Measurements from ENCODE around the gene OR5K2. TPM values are rescaled to one million over a fixed set of nuclear protein-coding genes. Genes with fewer than 3 reads are reported as not detected.

OR5K2 gene
- total RNA-seq, 1 donor from 2014 or later, result not detected

DNA sequence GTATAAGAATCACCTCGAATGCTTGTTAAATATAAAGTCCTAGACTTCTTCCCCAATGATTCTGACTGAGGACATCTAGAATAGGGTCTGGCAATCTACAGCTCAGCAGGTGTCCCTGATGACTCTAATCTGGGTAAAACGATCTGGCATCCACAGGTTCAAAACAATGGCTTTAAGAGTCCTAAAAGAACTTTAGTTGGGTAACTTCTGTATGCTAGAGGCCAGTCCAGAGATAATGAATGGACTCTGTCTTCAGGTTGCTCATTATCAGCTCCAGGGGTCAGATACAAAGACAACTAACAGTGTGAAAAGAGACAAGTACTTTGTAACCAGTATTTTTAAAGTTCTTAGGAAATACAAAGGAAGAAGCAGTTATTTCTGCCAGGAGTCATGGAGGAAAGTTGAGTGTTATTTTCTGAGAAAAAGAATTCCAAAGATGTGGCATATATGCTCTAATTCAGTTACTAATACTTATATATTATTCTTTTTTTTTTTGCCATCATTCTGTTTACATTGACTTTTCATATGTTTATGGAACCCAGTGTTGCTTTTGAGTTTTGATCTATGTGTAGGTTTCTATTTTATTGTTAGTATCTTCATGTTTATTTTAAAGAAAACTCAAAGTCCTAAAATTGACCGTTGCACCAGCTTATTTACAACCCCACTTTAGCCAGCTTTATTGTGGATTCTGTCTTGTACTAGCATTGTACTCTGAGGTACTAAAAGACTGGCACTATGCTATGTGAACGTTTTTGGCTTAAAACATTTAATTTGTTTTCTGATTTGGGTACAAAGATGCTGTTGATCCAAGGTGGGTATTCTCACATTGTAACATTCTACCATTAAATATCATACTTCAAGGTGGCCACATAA is 31.2 kb downstream of the OR5K2 start:
- TF ChIP-seq, protein P1, sequence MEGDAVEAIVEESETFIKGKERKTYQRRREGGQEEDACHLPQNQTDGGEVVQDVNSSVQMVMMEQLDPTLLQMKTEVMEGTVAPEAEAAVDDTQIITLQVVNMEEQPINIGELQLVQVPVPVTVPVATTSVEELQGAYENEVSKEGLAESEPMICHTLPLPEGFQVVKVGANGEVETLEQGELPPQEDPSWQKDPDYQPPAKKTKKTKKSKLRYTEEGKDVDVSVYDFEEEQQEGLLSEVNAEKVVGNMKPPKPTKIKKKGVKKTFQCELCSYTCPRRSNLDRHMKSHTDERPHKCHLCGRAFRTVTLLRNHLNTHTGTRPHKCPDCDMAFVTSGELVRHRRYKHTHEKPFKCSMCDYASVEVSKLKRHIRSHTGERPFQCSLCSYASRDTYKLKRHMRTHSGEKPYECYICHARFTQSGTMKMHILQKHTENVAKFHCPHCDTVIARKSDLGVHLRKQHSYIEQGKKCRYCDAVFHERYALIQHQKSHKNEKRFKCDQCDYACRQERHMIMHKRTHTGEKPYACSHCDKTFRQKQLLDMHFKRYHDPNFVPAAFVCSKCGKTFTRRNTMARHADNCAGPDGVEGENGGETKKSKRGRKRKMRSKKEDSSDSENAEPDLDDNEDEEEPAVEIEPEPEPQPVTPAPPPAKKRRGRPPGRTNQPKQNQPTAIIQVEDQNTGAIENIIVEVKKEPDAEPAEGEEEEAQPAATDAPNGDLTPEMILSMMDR (IDR thresholded peaks at IDR 0.05), result no peak
- Mint-ChIP-seq H3K27me3 (ENCODE audit: unreplicated experiment) (peaks cover 68% of the 10 kb centered on the region), H3K9me3 (ENCODE audit: unreplicated experiment) (no peaks in the 10 kb centered on the region), H3K4me3 (ENCODE audit: unreplicated experiment) (no peak overlapping the region), H3K27ac (ENCODE audit: unreplicated experiment) (no peak overlapping the region), H3K36me3 (ENCODE audit: unreplicated experiment) (no peaks in the 10 kb centered on the region), H3K4me1 (ENCODE audit: unreplicated experiment) (no peaks in the 10 kb centered on the region)
- no peak for DNase-seq (ENCODE audit: extremely low spot score, unreplicated experiment)

DNA sequence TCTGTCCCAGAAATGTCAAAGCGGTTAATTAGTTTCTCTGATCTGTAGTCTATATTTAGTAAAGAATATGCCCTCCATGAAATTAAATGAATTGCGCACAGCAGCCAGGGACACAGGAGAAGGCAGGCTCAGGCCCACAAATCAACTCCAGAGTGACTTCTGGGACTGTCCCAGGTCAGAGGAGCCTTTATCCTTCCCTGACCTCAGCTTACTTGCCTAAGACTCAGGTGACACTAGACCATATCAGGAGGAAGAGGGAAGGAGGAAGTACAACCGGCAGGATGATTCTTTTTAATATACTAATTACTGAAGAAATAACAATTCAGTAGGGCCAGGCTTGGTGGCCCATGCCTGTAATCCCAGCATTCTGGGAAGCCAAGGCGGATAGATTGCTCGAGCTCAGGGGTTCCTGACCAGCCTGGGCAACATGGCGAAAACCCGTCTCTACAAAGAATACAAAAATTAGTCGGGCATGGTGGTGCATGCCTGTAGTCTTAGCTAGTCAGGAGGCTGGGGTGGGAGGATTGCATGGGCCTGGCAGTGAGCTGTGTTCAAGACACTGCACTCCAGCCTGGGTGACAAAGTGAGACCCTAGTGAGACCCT is 32.5 kb downstream of the OR5K2 start:
- Mint-ChIP-seq H3K27ac (ENCODE audit: unreplicated experiment) (no peak overlapping the region), H3K4me3 (ENCODE audit: unreplicated experiment) (no peak overlapping the region), H3K36me3 (ENCODE audit: unreplicated experiment) (no peaks in the 10 kb centered on the region), H3K4me1 (ENCODE audit: unreplicated experiment) (no peaks in the 10 kb centered on the region), H3K27me3 (ENCODE audit: unreplicated experiment) (peaks cover 76% of the 10 kb centered on the region), H3K9me3 (ENCODE audit: unreplicated experiment) (no peaks in the 10 kb centered on the region)
- no peak for DNase-seq (ENCODE audit: extremely low spot score, unreplicated experiment)
- TF ChIP-seq, protein P1 (IDR thresholded peaks at IDR 0.05), result no peak

DNA sequence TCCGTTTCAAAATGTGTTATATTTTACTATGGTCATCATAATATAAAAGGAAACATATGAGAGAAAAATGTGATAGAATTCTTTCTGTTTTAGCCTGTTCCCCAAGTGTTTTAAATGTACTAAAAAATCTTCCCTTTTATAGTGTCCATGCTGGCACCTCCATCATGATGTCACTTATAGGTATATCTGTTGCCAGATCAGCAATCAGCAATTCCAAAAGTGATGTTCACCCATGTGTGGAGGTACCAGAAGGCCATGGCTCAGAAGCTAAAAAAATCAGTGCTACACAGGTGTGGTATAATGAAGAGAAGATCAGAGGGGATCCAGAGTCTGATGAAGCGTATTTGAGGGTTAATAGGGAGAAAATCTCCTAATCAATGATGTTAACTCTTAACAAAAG is 33.2 kb downstream of the OR5K2 start:
- TF ChIP-seq, protein P1 (IDR thresholded peaks at IDR 0.05), result no peak
- Mint-ChIP-seq H3K36me3 (ENCODE audit: unreplicated experiment) (no peaks in the 10 kb centered on the region), H3K4me3 (ENCODE audit: unreplicated experiment) (no peak overlapping the region), H3K9me3 (ENCODE audit: unreplicated experiment) (no peaks in the 10 kb centered on the region), H3K27me3 (ENCODE audit: unreplicated experiment) (peaks cover 74% of the 10 kb centered on the region), H3K27ac (ENCODE audit: unreplicated experiment) (no peak overlapping the region), H3K4me1 (ENCODE audit: unreplicated experiment) (no peaks in the 10 kb centered on the region)
- DNase-seq (ENCODE audit: extremely low spot score, unreplicated experiment), result no peak

DNA sequence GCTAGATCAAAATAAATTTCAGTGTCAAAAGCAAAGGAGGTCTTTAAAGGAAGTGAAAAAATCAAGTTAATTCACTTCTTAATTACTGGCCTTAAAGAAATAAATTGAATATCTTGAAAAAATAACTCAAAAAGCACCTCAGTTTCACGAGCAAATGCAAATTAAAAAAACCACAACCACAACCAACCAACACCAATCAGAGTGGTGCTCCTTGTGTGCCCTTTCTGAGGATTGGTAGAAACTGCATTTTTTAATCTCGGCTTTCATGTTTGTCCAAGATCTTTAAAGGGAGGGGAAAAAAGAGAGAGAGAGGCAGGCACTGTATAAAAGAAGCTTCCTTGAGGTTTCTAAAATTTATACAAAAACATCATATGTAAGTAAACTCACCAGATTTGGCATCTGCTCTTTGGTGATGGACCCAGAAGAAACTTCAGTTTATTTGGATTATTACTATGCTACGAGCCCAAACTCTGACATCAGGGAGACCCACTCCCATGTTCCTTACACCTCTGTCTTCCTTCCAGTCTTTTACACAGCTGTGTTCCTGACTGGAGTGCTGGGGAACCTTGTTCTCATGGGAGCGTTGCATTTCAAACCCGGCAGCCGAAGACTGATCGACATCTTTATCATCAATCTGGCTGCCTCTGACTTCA is 34.3 kb downstream of the OR5K2 start, which contains the start of gene GPR15:
Gene GPR15 (plus strand): TSS at position 357 of the 653 bp plus-strand sequence. CDS start 56 bp downstream, at position 413.
- Mint-ChIP-seq H3K36me3 (ENCODE audit: unreplicated experiment) (no peaks in the 10 kb centered on the region), H3K27ac (ENCODE audit: unreplicated experiment) (no peak within 1 kb of the TSS), H3K4me1 (ENCODE audit: unreplicated experiment) (no peaks in the 10 kb centered on the region)

More for the DNA sequence above, 34.3 kb downstream of the OR5K2 start, which contains the start of gene GPR15:
- Mint-ChIP-seq H3K27me3 (ENCODE audit: unreplicated experiment) (peaks cover 76% of the 10 kb centered on the region), H3K9me3 (ENCODE audit: unreplicated experiment) (no peaks in the 10 kb centered on the region), H3K4me3 (ENCODE audit: unreplicated experiment) (no peak within 1 kb of the TSS)
- TF ChIP-seq, protein P1 (IDR thresholded peaks at IDR 0.05), result no peak
- no peak for DNase-seq (ENCODE audit: extremely low spot score, unreplicated experiment)

Measured in osteocyte (in vitro differentiated cells).